H9 (cell line): ENCODE results near the gene HTR7. TPM values are rescaled to one million over a fixed set of nuclear protein-coding genes. Genes with fewer than 3 reads are reported as not detected.

ENCODE experiments used
- DNase-seq: peaks from one replicate; pipeline ENCODE4 v3.0.0-alpha.2; 2017
- H2AFZ ChIP-seq: one replicate; pipeline ENCODE4 v1.6.1; 2013; ENCODE audit warnings: mild to moderate bottlenecking, low read length, control low read depth, moderate library complexity
- H2AK5ac ChIP-seq: 2 replicates; pipeline ENCODE4 v1.6.1; 2013; ENCODE audit warnings: low read length, control low read depth, mixed read lengths; ENCODE audit not compliant: insufficient read length
- H2BK120ac ChIP-seq: one replicate; pipeline ENCODE4 v1.6.1; 2013; ENCODE audit warnings: low read depth, mild to moderate bottlenecking, low read length, control low read depth, inconsistent platforms; ENCODE audit not compliant: poor library complexity, severe bottlenecking
- H2BK12ac ChIP-seq: 2 replicates; pipeline ENCODE4 v1.6.1; 2013; ENCODE audit warnings: low read length, control low read depth, mixed read lengths, low read depth; ENCODE audit not compliant: insufficient read length
- H2BK15ac ChIP-seq: 2 replicates; pipeline ENCODE4 v1.6.1; 2013; ENCODE audit warnings: low read depth, low read length, control low read depth
- H2BK20ac ChIP-seq: one replicate; pipeline ENCODE4 v1.6.1; 2013; ENCODE audit warnings: low read depth, mild to moderate bottlenecking, low read length, control low read depth, inconsistent platforms; ENCODE audit not compliant: poor library complexity, severe bottlenecking
- H2BK5ac ChIP-seq: 2 replicates; pipeline ENCODE4 v1.6.1; 2013; ENCODE audit warnings: low read length, control low read depth, mixed read lengths; ENCODE audit not compliant: insufficient read length
- H3K14ac ChIP-seq: 2 replicates; pipeline ENCODE4 v1.6.1; 2013; ENCODE audit warnings: low read length, control low read depth; ENCODE audit not compliant: insufficient read depth
- H3K18ac ChIP-seq: 2 replicates; pipeline ENCODE4 v1.6.1; 2013; ENCODE audit warnings: low read depth, mild to moderate bottlenecking, mixed read lengths, low read length, control low read depth; ENCODE audit not compliant: insufficient read length
- H3K23ac ChIP-seq: 2 replicates; pipeline ENCODE4 v1.6.1; 2013; ENCODE audit warnings: low read length, control low read depth, mixed read lengths, low read depth; ENCODE audit not compliant: insufficient read length
- H3K23me2 ChIP-seq: 2 replicates; pipeline ENCODE4 v1.6.1; 2013; ENCODE audit warnings: low read depth, mild to moderate bottlenecking, mixed read lengths, low read length, control low read depth; ENCODE audit not compliant: insufficient read length, poor library complexity, severe bottlenecking
- H3K27ac ChIP-seq: 2 replicates; pipeline ENCODE4 v1.5.1; 2013; ENCODE audit warnings: low read length, control low read depth, mixed read lengths, low read depth; ENCODE audit not compliant: insufficient read length
- H3K27me3 ChIP-seq: 2 replicates; pipeline ENCODE4 v1.6.1; 2013; ENCODE audit warnings: low read length, control low read depth, inconsistent platforms; ENCODE audit not compliant: insufficient read depth
- H3K4ac ChIP-seq: 2 replicates; pipeline ENCODE4 v1.6.1; 2013; ENCODE audit warnings: low read depth, mild to moderate bottlenecking, control low read depth, inconsistent platforms, low read length, moderate library complexity
- H3K4me1 ChIP-seq: 2 replicates; pipeline ENCODE4 v1.6.1; 2013; ENCODE audit warnings: low read length, control low read depth, inconsistent platforms; ENCODE audit not compliant: insufficient read depth
- H3K4me2 ChIP-seq: 2 replicates; pipeline ENCODE4 v1.6.1; 2013; ENCODE audit warnings: low read length, control low read depth, mixed read lengths; ENCODE audit not compliant: insufficient read length, insufficient read depth
- H3K56ac ChIP-seq: 2 replicates; pipeline ENCODE4 v1.6.1; 2013; ENCODE audit warnings: low read depth, mild to moderate bottlenecking, mixed read lengths, low read length, control low read depth; ENCODE audit not compliant: insufficient read length
- H3K79me1 ChIP-seq: 2 replicates; pipeline ENCODE4 v1.6.1; 2013; ENCODE audit warnings: low read depth, mild to moderate bottlenecking, moderate library complexity, low read length, control low read depth, inconsistent platforms; ENCODE audit not compliant: insufficient read depth, poor library complexity, severe bottlenecking
- H3K79me2 ChIP-seq: 2 replicates; pipeline ENCODE4 v1.6.1; 2013; ENCODE audit warnings: low read length, control low read depth, inconsistent platforms; ENCODE audit not compliant: insufficient read depth
- H3K9ac ChIP-seq: 2 replicates; pipeline ENCODE4 v1.6.1; 2013; ENCODE audit warnings: low read length, control low read depth, mixed read lengths; ENCODE audit not compliant: insufficient read length; ENCODE audit errors: extremely low read depth
- H3K9me3 ChIP-seq: one replicate; pipeline ENCODE4 v1.6.1; 2013; ENCODE audit warnings: low read depth, low read length, inconsistent platforms; ENCODE audit not compliant: control insufficient read depth
- H3T11ph ChIP-seq: one replicate; pipeline ENCODE4 v1.6.1; 2013; ENCODE audit warnings: mild to moderate bottlenecking, low read length, control low read depth, inconsistent platforms
- H4K20me1 ChIP-seq: one replicate; pipeline ENCODE4 v1.6.1; 2013; ENCODE audit not compliant: control insufficient read depth, insufficient read length, insufficient read depth
- H4K5ac ChIP-seq: 2 replicates; pipeline ENCODE4 v1.6.1; 2013; ENCODE audit warnings: low read depth, mild to moderate bottlenecking, mixed read lengths, low read length, control low read depth; ENCODE audit not compliant: insufficient read length
- H4K8ac ChIP-seq: replicated peaks from 2 replicates; pipeline ENCODE4 v1.6.1; 2013; ENCODE audit warnings: low read length, control low read depth, mixed read lengths, low read depth; ENCODE audit not compliant: insufficient read length
- H4K91ac ChIP-seq: 2 replicates; pipeline ENCODE4 v1.6.1; 2013; ENCODE audit warnings: low read depth, mild to moderate bottlenecking, moderate library complexity, mixed read lengths, low read length, control low read depth; ENCODE audit not compliant: insufficient read length
- H3K27ac Mint-ChIP-seq, 3 experiments: 2 replicates in 2 of 3; 3 replicates in 1 of 3; pipeline ENCODE4 v1.8.0; 2020 to 2021; ENCODE audit warnings: mixed read lengths in 3 of 3, mild to moderate bottlenecking in 1 of 3, moderate library complexity in 1 of 3
- H3K27me3 Mint-ChIP-seq: 2 replicates; pipeline ENCODE4 v1.8.0; 2021; ENCODE audit warnings: low read depth, mild to moderate bottlenecking, moderate library complexity, mixed read lengths
- H3K36me3 Mint-ChIP-seq, 3 experiments: 2 replicates in 2 of 3; 3 replicates in 1 of 3; pipeline ENCODE4 v1.8.0; 2020 to 2021; ENCODE audit warnings: low read depth in 3 of 3, mixed read lengths in 3 of 3; ENCODE audit not compliant: insufficient read depth in 1 of 3
- H3K4me1 Mint-ChIP-seq, 2 experiments: 2 replicates each; pipeline ENCODE4 v1.8.0; 2020; ENCODE audit warnings: mixed read lengths in 2 of 2
- H3K4me3 Mint-ChIP-seq, 2 experiments: 2 replicates in 1 of 2; 3 replicates in 1 of 2; pipeline ENCODE4 v1.8.0; 2020 to 2021; ENCODE audit warnings: mild to moderate bottlenecking in 2 of 2, mixed read lengths in 2 of 2, moderate library complexity in 1 of 2
- H3K9me3 Mint-ChIP-seq, 2 experiments: 2 replicates in 1 of 2; 3 replicates in 1 of 2; pipeline ENCODE4 v1.8.0; 2020; ENCODE audit warnings: mild to moderate bottlenecking in 2 of 2, mixed read lengths in 2 of 2, moderate library complexity in 1 of 2
- WGBS: extraction: QIAGEN DNeasy Blood & Tissue Kit; methylation state at CpG from one replicate; pipeline ENCODE4 v1.1.7; 2013; ENCODE audit warnings: missing lambda C conversion rate, low lambda C conversion rate, mixed read lengths; ENCODE audit not compliant: insufficient read length; ENCODE audit errors: extremely low coverage; 5-methylcytosine and 5-hydroxymethylcytosine counted together
- total RNA-seq: library from RNA; stranded (reverse); gene quantifications from 2 replicates; pipeline ENCODE4 v1.2.1, GENCODE V29; 2021
- TF ChIP-seq, protein P1 (sequence below): fragments of 200-600 bp; sonication (generic); conservative IDR thresholded peaks from 3 replicates; pipeline ENCODE4 v1.8.0; 2021; ENCODE audit warnings: antibody characterized with exemption, mild to moderate bottlenecking

Gene HTR7
- total RNA-seq, 1 experiment from 2014 or later: 21.3 TPM

DNA sequence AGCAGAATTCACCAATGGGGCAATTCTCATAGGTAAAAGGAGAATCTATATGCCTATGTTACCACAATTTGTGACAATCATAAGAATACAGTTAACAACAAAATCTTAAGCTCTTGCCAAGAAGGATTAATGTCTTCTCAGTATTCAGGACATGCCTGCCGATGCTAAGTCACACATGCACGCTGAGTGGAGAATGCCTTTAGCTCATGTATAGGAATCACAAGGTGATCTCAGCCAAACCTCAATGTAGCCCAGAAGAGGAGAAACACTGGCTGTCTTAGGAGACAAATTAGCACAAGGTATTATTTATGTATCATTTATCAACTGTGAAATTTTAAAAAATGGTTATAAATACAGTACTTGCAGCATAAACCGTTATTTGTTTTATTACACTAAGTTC lies 2.7 kb downstream of the HTR7 start:
- Histone ChIP-seq H3K14ac (no peak overlapping the region), H3T11ph (no peak overlapping the region), H2BK120ac (no peak overlapping the region), H3K18ac (no peak overlapping the region), H4K20me1 (no peaks in the 10 kb centered on the region), H3K27ac (no peak overlapping the region), H2BK5ac (no peak overlapping the region), H3K4me2 (no peak overlapping the region), H4K8ac (no peak overlapping the region), H3K4me1 (no peaks in the 10 kb centered on the region), H2AK5ac (no peak overlapping the region), H3K79me1 (no peaks in the 10 kb centered on the region), H2BK20ac (no peak overlapping the region), H3K9me3 (no peaks in the 10 kb centered on the region), H3K79me2 (no peaks in the 10 kb centered on the region), H4K5ac (no peak overlapping the region), H3K23ac (no peak overlapping the region), H2BK12ac (no peak overlapping the region), H3K56ac (no peak overlapping the region), H4K91ac (no peak overlapping the region), H2BK15ac (no peak overlapping the region), H3K9ac (no peak overlapping the region), H3K27me3 (peaks cover 11% of the 10 kb centered on the region; the same call in 1 of the 2 replicates), H3K23me2 (peaks cover 9% of the 10 kb centered on the region), H2AFZ (no peak overlapping the region), H3K4ac (no peak overlapping the region)
- WGBS: no CpG with 5 or more reads among the region's 3 CpGs
- H3K4me3 Mint-ChIP-seq: peak overlapping the region in 1 of 2 experiments; percentile 94; a peak in 1 of 5 replicates
- DNase-seq: no peak
- H3K4me1 Mint-ChIP-seq: peaks cover 13 to 35% of the 10 kb centered on the region in 2 experiments
- H3K36me3 Mint-ChIP-seq: peaks cover 15 to 23% (median 22%) of the 10 kb centered on the region in 3 experiments
- H3K27me3 Mint-ChIP-seq: peaks cover 26% of the 10 kb centered on the region
- no peak overlapping the region for H3K27ac Mint-ChIP-seq
- TF ChIP-seq, protein P1, sequence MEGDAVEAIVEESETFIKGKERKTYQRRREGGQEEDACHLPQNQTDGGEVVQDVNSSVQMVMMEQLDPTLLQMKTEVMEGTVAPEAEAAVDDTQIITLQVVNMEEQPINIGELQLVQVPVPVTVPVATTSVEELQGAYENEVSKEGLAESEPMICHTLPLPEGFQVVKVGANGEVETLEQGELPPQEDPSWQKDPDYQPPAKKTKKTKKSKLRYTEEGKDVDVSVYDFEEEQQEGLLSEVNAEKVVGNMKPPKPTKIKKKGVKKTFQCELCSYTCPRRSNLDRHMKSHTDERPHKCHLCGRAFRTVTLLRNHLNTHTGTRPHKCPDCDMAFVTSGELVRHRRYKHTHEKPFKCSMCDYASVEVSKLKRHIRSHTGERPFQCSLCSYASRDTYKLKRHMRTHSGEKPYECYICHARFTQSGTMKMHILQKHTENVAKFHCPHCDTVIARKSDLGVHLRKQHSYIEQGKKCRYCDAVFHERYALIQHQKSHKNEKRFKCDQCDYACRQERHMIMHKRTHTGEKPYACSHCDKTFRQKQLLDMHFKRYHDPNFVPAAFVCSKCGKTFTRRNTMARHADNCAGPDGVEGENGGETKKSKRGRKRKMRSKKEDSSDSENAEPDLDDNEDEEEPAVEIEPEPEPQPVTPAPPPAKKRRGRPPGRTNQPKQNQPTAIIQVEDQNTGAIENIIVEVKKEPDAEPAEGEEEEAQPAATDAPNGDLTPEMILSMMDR: no peak
- H3K9me3 Mint-ChIP-seq: peaks cover 22 to 26% of the 10 kb centered on the region in 2 experiments
